Heart right ventricle (tissue), 16 donors: Measurements from ENCODE around the gene CKS1B. TPM values are rescaled to one million over a fixed set of nuclear protein-coding genes. Genes with fewer than 3 reads are reported as not detected.
A peak's percentile ranks its signal among the peaks of the same experiment; 100 is the strongest.

Experiments used
- ATAC-seq, 8 donors: fragments of 200-7000 bp; cut with Tn5 transposase; one replicate each; pipeline ENCODE4 v1.9.1; 2020; ENCODE audit warnings: mild to moderate bottlenecking in 8 of 8, moderate library complexity in 8 of 8, moderate number of reproducible peaks in 1 of 8
- DNase-seq, 2 donors: peaks; one replicate each; pipeline ENCODE4 v3.0.0-alpha.2; 2020
- H3K27ac ChIP-seq, 10 donors: fragments of 200-600 bp; sonication (generic) in 2 of 10; one replicate each; pipeline versions ENCODE4 v1.5.0 to v1.8.0; 2020 to 2022; ENCODE audit warnings: mild to moderate bottlenecking in 3 of 10
- H3K27me3 ChIP-seq, 7 donors: fragments of 200-600 bp; one replicate each; pipeline ENCODE4 v1.8.0; 2021 to 2022; ENCODE audit warnings: mild to moderate bottlenecking in 2 of 7
- H3K36me3 ChIP-seq, 9 donors: fragments of 200-600 bp; sonication (generic) in 1 of 9; one replicate each; pipeline versions ENCODE4 v1.5.0 to v1.8.0; 2020 to 2022; ENCODE audit warnings: mild to moderate bottlenecking in 2 of 9
- H3K4me1 ChIP-seq, 9 donors: fragments of 200-600 bp; sonication (generic) in 1 of 9; one replicate each; pipeline versions ENCODE4 v1.5.0 to v1.8.0; 2020 to 2022; ENCODE audit warnings: mild to moderate bottlenecking in 4 of 9
- H3K4me3 ChIP-seq, 10 donors: fragments of 200-600 bp; sonication (generic) in 2 of 10; one replicate each; pipeline versions ENCODE4 v1.5.0 to v1.8.0; 2020 to 2022; ENCODE audit warnings: mild to moderate bottlenecking in 7 of 10, moderate library complexity in 2 of 10
- H3K9me3 ChIP-seq, 11 donors: fragments of 200-600 bp in 10 of 11; sonication (generic) in 2 of 11; one replicate each; pipeline versions ENCODE4 v1.5.0 to v1.8.0; 2013 to 2022; ENCODE audit warnings: mild to moderate bottlenecking in 2 of 11, control low read depth in 1 of 11, moderate library complexity in 1 of 11
- WGBS, 2 donors: extraction: QIAGEN DNeasy Blood & Tissue Kit; methylation state at CpG; one replicate each; pipeline ENCODE4 v1.1.7; 2013; ENCODE audit warnings: inconsistent platforms in 1 of 2; 5-methylcytosine and 5-hydroxymethylcytosine counted together
- intact Hi-C, 10 donors: fragments of 100-400 bp; cut with DNase I; formaldehyde crosslinking; loops; one replicate each; pipeline versions ENCODE4 v1.11.1 to v1.14.2; 2022
- polyA plus RNA-seq, 2 donors: library from polyadenylated mRNA; stranded (reverse); fragments of 200-250 nt; gene quantifications; one replicate each; pipeline ENCODE4 v1.2.3, GENCODE V29; 2013
- total RNA-seq, 10 donors: library from RNA; stranded (reverse); fragmentation: NEBNext Ultra II Directional in 3 of 10; extraction: Animal tissue kit (Norgen Biotek cat#: 25700) in 3 of 10; gene quantifications; one replicate each; pipeline versions ENCODE4 v1.2.1 to v1.2.4, GENCODE V29; 2021 to 2023
- TF ChIP-seq, protein P1 (sequence below), 9 donors: fragments of 200-600 bp; sonication (generic) in 2 of 9; IDR thresholded peaks; one replicate each; pipeline versions ENCODE4 v1.5.0 to v1.8.0; 2021 to 2022; ENCODE audit warnings: antibody characterized with exemption in 9 of 9, mild to moderate bottlenecking in 5 of 9, moderate library complexity in 1 of 9
- donor health status: Arrhythmogenic right ventricular cardiomyopathy.
- donor health status: ischemic (EF 13 %, LVEDD 7.1; RV severe dilation, severe dysfunction).
- donor health status: healthy with polysubstance abuse.
- donor health status: DM: no; HTN: yes; CAD: no.
- donor health status: DM: no; HTN: no; CAD: no.
- donor health status: ischemic (EF 25% LVEDD 6.9; RV normal size, moderate dysfunction).
- donor health status: ischemic (EF 25% LVEDD 5.7; RV mildly dilated, moderate dysfunction).
- donor health status: healthy.
- donor health status: DM: yes; HTN: yes; CAD: no.
- donor health status: Ischemic cardiomyopathy.
- donor health status: ischemic (EF 35%, LVEDD 5.7; RV mildly dilated, moderate dysfunction).
- donor health status: nonischemic (EF 11% LVEDD 7.7; RV severe dilation, severe dysfunction).
- donor health status: DM: yes; HTN: yes; CAD: no.
- donor health status: PGD.
- donor health status: ischemic (EF 29% LVEDD 5.4; RV normal size, mild dysfunction).
- donor health status: nonischemic (EF 23%, LVEDD 6.1; RV moderate dilation, normal function).

CKS1B gene
- total and polyA plus RNA-seq, 12 donors: 4.6 to 36.7 (median 17.5) TPM

GRCh38 chr1:155013632-155014031 lies 39.2 kb downstream of the CKS1B start:
- 50 to 56% methylated on average over 8 of the region's 8 CpGs for WGBS, 2 donors
- H3K9me3 ChIP-seq: no peaks in the 10 kb centered on the region
- DNase-seq (no peak), ATAC-seq (no peak)
- intact Hi-C loops: loop anchor here in 1 of 10 donors (10.0 kb wide), 1 partner anchor 59 kb away; the partner anchor contains the start of gene PBXIP1
- no peaks in the 10 kb centered on the region for H3K27me3 ChIP-seq
- H3K36me3 ChIP-seq: peaks cover 0 to 35% (median 9%) of the 10 kb centered on the region in 9 donors
- no peak overlapping the region for H3K4me3 ChIP-seq
- TF ChIP-seq, protein P1, sequence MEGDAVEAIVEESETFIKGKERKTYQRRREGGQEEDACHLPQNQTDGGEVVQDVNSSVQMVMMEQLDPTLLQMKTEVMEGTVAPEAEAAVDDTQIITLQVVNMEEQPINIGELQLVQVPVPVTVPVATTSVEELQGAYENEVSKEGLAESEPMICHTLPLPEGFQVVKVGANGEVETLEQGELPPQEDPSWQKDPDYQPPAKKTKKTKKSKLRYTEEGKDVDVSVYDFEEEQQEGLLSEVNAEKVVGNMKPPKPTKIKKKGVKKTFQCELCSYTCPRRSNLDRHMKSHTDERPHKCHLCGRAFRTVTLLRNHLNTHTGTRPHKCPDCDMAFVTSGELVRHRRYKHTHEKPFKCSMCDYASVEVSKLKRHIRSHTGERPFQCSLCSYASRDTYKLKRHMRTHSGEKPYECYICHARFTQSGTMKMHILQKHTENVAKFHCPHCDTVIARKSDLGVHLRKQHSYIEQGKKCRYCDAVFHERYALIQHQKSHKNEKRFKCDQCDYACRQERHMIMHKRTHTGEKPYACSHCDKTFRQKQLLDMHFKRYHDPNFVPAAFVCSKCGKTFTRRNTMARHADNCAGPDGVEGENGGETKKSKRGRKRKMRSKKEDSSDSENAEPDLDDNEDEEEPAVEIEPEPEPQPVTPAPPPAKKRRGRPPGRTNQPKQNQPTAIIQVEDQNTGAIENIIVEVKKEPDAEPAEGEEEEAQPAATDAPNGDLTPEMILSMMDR (IDR thresholded peaks at IDR 0.05): no peak
- H3K27ac ChIP-seq: peak overlapping the region in 3 of 10 donors; percentile 27 to 95 (median 48)
- H3K4me1 ChIP-seq: peaks cover 12 to 82% (median 43%) of the 10 kb centered on the region in 9 donors

- H3K4me1 ChIP-seq: peaks cover 12 to 77% (median 42%) of the 10 kb centered on the region in 9 donors
- TF ChIP-seq, protein P1 (IDR thresholded peaks at IDR 0.05): no peak
- ATAC-seq (no peak), DNase-seq (no peak)
- no peaks in the 10 kb centered on the region for H3K9me3 ChIP-seq
- peaks cover 0 to 35% (median 9%) of the 10 kb centered on the region in 9 donors for H3K36me3 ChIP-seq
- no peak overlapping the region for H3K4me3 ChIP-seq
- H3K27ac ChIP-seq: peak overlapping the region in 1 of 10 donors; percentile 40
- 93 to 96% methylated on average over 31 of the region's 31 CpGs for WGBS, 2 donors
- no peaks in the 10 kb centered on the region for H3K27me3 ChIP-seq
- intact Hi-C loops: loop anchor here in 6 of 10 donors (5.0 to 10.0 kb wide), 6 partner anchors 37 to 60 kb away; partner anchors contain the start of genes PBXIP1 (in 2 of the 6), ADAM15 (in 1 of the 6), CKS1B (in 1 of the 6) and PYGO2 (in 1 of the 6)
These were observed 40.4 kb downstream of the CKS1B start for GRCh38 chr1:155014709-155015508.

GRCh38 chr1:155015527-155016230 lies 41.2 kb downstream of the CKS1B start:
- H3K4me1 ChIP-seq: peaks cover 12 to 70% (median 41%) of the 10 kb centered on the region in 9 donors
- H3K9me3 ChIP-seq: no peaks in the 10 kb centered on the region
- TF ChIP-seq, protein P1 (IDR thresholded peaks at IDR 0.05): no peak
- ATAC-seq (no peak), DNase-seq (no peak)
- no peaks in the 10 kb centered on the region for H3K27me3 ChIP-seq
- intact Hi-C loops: loop anchor here in 7 of 10 donors (2.0 to 10.0 kb wide), 7 partner anchors 37 to 61 kb away; partner anchors contain the start of genes PBXIP1 (in 2 of the 7), PYGO2 (in 2 of the 7), ADAM15 (in 1 of the 7) and CKS1B (in 1 of the 7)
- peaks cover 0 to 35% (median 9%) of the 10 kb centered on the region in 9 donors for H3K36me3 ChIP-seq
- no peak overlapping the region for H3K4me3 ChIP-seq
- H3K27ac ChIP-seq: peak overlapping the region in 3 of 10 donors; percentile 40 to 87 (median 83)
- WGBS, 2 donors: 88 to 89% methylated on average over 16 of the region's 16 CpGs
